Measurements from ENCODE around the gene CHMP6. TPM values are rescaled to one million over a fixed set of nuclear protein-coding genes. Genes with fewer than 3 reads are reported as not detected.
A peak's percentile ranks its signal among the peaks of the same experiment; 100 is the strongest.

Gene CHMP6
- total RNA-seq, 1 donor = 21.4 TPM

DNA sequence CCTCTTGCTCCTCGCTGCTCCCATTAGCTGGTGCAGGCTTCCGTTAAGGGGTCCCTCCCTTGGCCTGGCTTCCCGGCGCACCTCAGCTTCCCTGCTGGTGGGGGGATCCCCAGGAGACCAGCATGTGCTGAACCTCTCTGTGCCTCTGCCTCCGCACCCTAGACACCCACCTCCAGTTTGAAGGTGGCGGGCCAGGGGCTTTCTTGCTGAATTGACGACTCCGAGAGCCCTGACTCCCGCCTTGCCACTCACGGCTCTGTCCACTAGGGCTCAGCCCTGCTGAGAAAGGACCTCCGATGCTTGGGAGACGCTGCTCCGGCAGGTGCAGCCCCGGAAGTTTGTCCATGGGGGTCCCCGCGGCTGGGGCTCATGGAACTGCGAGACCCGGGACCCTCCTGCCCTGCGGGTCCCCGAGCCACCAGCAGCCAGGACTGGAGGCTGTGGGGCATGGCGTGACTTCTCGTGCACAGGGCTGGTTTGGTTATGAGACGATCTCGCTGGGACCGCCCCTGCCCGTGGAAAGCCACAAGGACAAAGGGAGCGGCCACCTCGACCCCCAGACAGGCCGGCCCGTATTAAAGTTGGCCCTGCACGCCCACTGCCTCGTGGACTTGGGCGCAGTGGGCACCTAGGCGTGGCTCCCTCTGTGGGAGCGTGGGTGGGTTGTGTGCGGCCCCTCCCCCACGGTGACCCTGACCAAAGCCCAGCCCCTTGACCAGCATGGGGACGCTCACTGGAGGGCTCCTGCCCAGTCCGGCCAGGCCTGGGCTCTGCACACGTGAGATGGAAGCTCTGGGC lies 8.1 kb downstream of the CHMP6 start:
- H3K9me3 ChIP-seq (ENCODE audit: low read depth, low read length) = no peaks in the 10 kb centered on the region
- peaks cover 2% of the 10 kb centered on the region for H4K20me1 ChIP-seq (ENCODE audit: insufficient read depth, low read length)
- peaks cover 20% of the 10 kb centered on the region for H3K27me3 ChIP-seq (ENCODE audit: insufficient read depth, low read length)
- peaks cover 6% of the 10 kb centered on the region for H3K4me1 ChIP-seq (ENCODE audit: insufficient read depth, low read length)
- no peak overlapping the region for H3K27ac ChIP-seq (ENCODE audit: low read depth, low read length)
- no peak overlapping the region for H3K4me3 ChIP-seq (ENCODE audit: insufficient read depth, low read length)
- peaks cover 32% of the 10 kb centered on the region for H3K36me3 ChIP-seq (ENCODE audit: insufficient read depth, low read length)
- TF ChIP-seq, protein P1, sequence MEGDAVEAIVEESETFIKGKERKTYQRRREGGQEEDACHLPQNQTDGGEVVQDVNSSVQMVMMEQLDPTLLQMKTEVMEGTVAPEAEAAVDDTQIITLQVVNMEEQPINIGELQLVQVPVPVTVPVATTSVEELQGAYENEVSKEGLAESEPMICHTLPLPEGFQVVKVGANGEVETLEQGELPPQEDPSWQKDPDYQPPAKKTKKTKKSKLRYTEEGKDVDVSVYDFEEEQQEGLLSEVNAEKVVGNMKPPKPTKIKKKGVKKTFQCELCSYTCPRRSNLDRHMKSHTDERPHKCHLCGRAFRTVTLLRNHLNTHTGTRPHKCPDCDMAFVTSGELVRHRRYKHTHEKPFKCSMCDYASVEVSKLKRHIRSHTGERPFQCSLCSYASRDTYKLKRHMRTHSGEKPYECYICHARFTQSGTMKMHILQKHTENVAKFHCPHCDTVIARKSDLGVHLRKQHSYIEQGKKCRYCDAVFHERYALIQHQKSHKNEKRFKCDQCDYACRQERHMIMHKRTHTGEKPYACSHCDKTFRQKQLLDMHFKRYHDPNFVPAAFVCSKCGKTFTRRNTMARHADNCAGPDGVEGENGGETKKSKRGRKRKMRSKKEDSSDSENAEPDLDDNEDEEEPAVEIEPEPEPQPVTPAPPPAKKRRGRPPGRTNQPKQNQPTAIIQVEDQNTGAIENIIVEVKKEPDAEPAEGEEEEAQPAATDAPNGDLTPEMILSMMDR (IDR thresholded peaks at IDR 0.05; ENCODE audit: extremely low read depth, low read depth, low read length) = no peak
- no peak overlapping the region for H2AFZ ChIP-seq (ENCODE audit: low read length)
- H3K4me2 ChIP-seq (ENCODE audit: insufficient read depth, low read length) = no peak overlapping the region
- no peaks in the 10 kb centered on the region for H3K79me2 ChIP-seq (ENCODE audit: insufficient read depth, low read length)
- peak; percentile 85 for DNase-seq (ENCODE audit: insufficient read length, low spot score, missing footprints)

DNA sequence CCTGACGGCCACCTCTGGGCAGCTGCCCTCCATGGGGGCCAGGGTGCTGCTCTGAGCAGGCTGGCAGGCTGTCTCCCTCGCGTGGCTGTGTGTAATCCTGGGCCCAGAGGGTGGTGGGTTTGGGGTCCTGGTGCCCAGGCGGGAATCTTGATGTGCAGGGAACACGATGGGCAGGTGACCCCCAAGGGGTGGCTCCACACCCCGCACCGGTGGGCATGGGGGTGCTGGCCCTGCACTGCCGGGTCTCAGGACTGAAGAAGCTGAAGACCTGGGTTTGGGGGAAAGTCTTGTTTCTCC lies 8.6 kb downstream of the CHMP6 start:
- H3K4me2 ChIP-seq (ENCODE audit: insufficient read depth, low read length) = no peak overlapping the region
- no peaks in the 10 kb centered on the region for H3K9me3 ChIP-seq (ENCODE audit: low read depth, low read length)
- H3K4me3 ChIP-seq (ENCODE audit: insufficient read depth, low read length) = no peak overlapping the region
- TF ChIP-seq, protein P1 (IDR thresholded peaks at IDR 0.05; ENCODE audit: extremely low read depth, low read depth, low read length) = no peak
- no peak overlapping the region for H3K27ac ChIP-seq (ENCODE audit: low read depth, low read length)
- peaks cover 6% of the 10 kb centered on the region for H3K4me1 ChIP-seq (ENCODE audit: insufficient read depth, low read length)
- peaks cover 2% of the 10 kb centered on the region for H4K20me1 ChIP-seq (ENCODE audit: insufficient read depth, low read length)
- H2AFZ ChIP-seq (ENCODE audit: low read length) = no peak overlapping the region
- peaks cover 24% of the 10 kb centered on the region for H3K27me3 ChIP-seq (ENCODE audit: insufficient read depth, low read length)
- DNase-seq (ENCODE audit: insufficient read length, low spot score, missing footprints) = no peak
- H3K79me2 ChIP-seq (ENCODE audit: insufficient read depth, low read length) = no peaks in the 10 kb centered on the region
- peaks cover 32% of the 10 kb centered on the region for H3K36me3 ChIP-seq (ENCODE audit: insufficient read depth, low read length)

DNA sequence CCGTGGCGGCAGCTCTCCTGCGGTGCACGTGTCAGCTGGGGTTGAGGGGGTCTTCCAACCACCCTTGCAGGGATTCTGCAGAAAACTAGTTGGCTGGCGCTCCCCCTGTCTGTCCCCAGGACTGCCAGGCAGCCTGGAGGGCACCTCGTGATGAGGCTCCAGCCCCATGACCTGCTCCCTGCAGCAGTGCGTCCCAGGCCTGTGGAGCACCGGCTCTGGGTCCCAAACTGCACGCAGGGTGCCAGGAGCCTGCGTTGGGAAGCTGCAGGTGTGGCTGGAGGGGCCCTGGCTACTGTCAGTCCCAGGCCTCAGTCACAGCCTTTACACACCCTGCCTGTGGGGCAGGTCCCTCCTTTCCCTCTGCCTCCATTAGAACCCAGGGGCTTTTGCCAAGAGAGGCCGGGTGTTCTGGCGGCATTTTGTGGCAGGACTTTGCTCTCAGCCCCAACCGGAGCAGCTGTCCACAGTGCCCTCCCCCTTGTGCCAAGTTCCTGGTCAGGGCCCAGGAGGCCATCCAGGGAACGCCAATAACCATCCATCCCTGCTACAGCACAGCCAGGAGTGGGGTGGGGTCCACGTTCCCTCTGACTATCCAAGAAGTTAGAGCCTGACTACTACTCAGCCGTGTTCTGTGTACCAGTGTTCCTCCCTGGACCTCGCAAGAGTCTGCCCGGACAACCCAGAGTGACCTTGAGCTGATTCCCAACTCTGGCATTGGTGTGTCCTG lies 9.2 kb downstream of the CHMP6 start:
- DNase-seq (ENCODE audit: insufficient read length, low spot score, missing footprints) = peak; percentile 87
- Histone ChIP-seq H3K27me3 (ENCODE audit: insufficient read depth, low read length) (peaks cover 26% of the 10 kb centered on the region), H2AFZ (ENCODE audit: low read length) (no peak overlapping the region), H3K9me3 (ENCODE audit: low read depth, low read length) (no peaks in the 10 kb centered on the region), H3K79me2 (ENCODE audit: insufficient read depth, low read length) (no peaks in the 10 kb centered on the region), H3K36me3 (ENCODE audit: insufficient read depth, low read length) (peaks cover 28% of the 10 kb centered on the region), H3K4me3 (ENCODE audit: insufficient read depth, low read length) (no peak overlapping the region), H4K20me1 (ENCODE audit: insufficient read depth, low read length) (peaks cover 2% of the 10 kb centered on the region), H3K4me1 (ENCODE audit: insufficient read depth, low read length) (peaks cover 6% of the 10 kb centered on the region), H3K27ac (ENCODE audit: low read depth, low read length) (no peak overlapping the region), H3K4me2 (ENCODE audit: insufficient read depth, low read length) (no peak overlapping the region)
- TF ChIP-seq, protein P1 (IDR thresholded peaks at IDR 0.05; ENCODE audit: extremely low read depth, low read depth, low read length) = no peak

DNA sequence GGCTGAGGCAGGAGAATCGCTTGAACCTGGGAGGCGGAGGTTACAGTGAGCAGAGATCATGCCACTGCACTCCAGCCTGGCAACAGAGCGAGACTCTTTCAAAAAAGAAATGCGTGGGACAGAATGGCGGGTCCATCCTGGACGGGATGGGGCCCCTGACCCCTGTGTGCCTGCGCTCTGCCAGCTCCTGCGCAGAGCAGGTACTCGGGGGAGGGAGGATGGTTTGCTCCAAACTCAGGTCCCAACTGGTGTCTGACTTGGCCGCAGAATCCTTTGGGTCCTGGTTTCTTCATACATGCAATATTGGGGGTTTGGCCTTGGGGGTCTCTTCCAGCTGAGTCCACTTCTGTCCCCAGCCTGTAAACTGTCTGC lies 10.4 kb downstream of the CHMP6 start:
- no peak for DNase-seq (ENCODE audit: insufficient read length, low spot score, missing footprints)
- Histone ChIP-seq H3K4me3 (ENCODE audit: insufficient read depth, low read length) (no peak overlapping the region), H2AFZ (ENCODE audit: low read length) (no peak overlapping the region), H3K79me2 (ENCODE audit: insufficient read depth, low read length) (no peaks in the 10 kb centered on the region), H3K4me2 (ENCODE audit: insufficient read depth, low read length) (peak overlapping the region; percentile 1), H3K27ac (ENCODE audit: low read depth, low read length) (no peak overlapping the region), H3K9me3 (ENCODE audit: low read depth, low read length) (no peaks in the 10 kb centered on the region), H4K20me1 (ENCODE audit: insufficient read depth, low read length) (peaks cover 2% of the 10 kb centered on the region), H3K4me1 (ENCODE audit: insufficient read depth, low read length) (peaks cover 6% of the 10 kb centered on the region), H3K36me3 (ENCODE audit: insufficient read depth, low read length) (peaks cover 19% of the 10 kb centered on the region), H3K27me3 (ENCODE audit: insufficient read depth, low read length) (peaks cover 38% of the 10 kb centered on the region)
- TF ChIP-seq, protein P1 (IDR thresholded peaks at IDR 0.05; ENCODE audit: extremely low read depth, low read depth, low read length) = no peak
